ENCODE results near the gene SP5.
"Not testable (repeated sequence)": the region's sequence is repeated elsewhere in the genome, so short reads cannot be mapped to it uniquely, and the experiment has no call there.

Gene SP5

DNA sequence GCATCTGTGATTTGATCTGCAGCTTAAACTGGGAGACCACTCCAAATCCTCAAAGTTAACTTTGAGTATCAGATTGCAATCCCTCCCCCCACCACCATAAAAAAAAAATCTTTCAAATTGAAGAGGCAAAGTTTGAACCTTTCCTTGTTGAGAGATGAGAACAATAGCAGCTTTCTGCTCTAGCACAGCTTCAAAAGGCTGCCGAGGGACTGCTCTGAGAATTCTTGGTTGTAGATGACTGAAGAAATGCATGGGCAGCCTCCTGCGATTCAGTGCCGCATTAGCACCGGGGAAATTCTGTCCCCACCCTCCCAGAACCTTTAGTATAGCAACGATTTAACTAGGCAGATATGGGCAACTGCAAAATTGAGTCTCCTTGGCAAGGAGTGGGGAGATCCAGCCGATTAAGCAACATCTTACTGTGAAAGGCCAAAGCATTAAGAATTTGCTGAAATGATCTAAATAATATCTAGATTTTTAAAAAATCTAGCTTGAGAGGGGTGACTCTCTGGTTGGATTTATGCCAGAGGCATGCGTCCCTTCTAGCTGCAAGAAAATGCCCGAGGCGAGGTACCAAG, 3.9 kb upstream of the SP5 start:
- no peak for DNase-seq (ENCODE audit: low read depth in 3 of 3)

DNA sequence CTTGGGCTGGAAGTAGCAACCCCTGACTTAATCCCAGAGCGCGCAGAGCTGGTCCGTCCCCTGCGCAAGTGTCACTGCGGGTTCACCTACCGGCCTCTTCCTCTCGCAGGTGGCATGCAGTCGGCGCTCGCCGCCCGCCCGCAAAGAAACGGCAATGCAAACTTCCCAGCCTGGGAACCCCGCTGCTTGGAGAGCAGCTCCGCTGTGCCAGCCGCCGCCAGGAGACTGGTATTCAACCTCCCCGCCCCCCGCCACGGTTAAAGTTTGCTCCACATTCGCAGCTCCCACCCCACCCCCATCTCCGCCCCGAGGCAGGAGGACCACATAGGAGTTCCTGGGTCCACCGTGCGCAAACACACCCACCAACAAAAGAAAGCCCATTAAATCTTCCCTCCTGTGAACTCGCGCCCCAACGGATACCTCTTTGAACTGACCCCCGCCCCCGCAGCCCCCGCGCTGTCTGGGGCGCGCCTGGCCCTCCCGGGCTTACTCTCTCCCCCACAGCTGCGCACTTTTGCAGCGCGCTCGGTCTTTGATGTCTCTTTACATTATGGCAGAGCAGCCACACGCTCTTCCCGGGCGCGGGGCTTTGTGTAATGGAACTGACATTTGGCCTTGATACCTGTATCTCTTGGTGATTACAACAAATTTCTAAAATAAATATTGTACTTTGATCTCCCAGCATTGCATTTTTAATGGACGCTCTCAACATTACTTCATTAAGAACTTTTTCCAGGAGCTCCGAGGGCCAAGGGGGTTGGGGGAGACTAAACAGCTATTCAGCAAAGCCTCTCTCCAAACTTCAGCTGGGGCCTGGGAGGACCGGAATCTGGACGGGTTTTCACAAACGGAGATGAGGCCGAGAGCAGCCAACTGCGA, 3.1 kb upstream of the SP5 start:
- DNase-seq (ENCODE audit: low read depth in 3 of 3): no peak

DNA sequence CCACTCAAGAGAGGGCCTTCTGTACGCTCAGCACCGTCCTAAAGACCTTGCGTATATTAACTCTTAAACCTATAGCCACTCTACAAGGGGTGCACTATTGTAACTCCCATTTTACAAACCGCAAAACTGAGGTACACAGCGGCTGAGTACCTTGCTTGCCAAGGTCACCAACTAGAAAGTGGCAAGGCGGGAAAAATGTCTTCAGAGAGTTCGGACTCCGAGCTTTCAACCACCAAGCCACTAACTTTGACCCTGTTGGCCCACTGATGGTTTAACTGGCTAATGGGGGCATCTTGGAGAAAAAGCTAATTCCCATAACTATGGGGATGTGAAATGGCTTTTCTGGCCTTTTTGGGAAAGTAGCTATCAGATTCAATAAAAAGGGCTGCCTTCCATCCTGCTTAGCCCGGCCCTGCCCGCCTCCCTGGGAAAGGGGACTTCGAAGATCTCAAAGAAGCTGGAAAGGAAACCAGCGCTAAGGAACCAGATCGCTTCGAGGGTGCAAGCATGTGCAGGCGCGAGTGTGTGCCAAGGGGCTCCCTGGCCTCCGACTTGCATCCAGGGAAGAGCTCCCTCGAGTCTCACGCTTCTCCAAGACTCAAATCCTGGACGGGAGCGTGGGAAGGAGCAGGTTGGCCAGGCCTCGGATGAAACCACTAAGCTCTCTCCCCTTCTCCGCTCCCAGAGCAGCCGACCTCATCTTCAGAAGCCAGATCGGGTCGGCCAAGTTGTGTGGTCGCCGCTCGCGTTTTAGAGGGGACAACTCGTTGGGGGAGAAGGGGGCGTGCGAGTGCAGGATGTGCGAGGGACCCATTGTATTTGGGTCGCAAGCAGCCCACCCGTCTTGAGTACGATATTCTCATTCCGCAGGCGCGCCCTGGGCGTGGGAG, 2.2 kb upstream of the SP5 start:
- no peak for DNase-seq (ENCODE audit: low read depth in 3 of 3)

DNA sequence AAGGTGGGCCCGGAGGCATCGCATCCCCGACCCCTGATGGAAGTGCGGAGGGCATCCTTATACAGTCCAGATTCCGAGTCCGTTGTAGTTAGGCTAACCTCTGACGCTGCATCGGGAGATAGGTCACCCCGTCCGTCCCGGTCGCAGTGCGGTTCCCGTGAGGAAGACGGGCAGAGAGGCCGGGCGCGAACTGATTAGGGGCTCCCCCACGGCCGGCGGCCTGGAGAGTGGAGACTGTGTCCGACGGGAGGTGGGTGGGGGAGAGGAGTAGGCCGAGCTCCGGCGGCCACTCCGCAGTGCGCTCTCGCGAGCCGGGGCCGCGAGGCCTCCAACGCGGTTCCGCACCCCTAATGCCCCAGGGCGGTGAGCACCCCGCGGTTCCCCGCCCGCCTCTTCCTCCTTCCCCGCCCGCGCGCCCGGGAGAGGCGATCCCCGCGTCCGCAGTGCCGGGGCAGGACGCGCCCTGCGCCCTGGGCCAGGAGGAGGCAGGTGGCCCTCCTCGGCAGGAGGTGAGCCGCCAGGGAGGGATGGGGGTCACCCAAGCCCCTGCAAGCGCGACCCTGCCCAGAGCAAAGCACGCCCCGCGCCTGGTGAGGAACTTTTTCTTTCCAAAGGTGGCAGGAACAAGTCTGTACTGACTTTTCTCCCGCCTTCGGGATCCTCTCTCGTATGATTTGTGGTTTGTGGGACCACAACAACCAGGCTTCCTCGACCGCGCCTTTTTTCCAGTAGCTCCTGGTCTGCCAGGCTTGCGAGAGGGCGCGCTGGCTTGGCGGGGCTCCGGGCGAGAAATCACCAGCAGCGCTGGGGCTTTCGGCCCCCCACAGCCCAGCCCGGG, 1.4 kb upstream of the SP5 start:
- no peak for DNase-seq (ENCODE audit: low read depth in 3 of 3)

DNA sequence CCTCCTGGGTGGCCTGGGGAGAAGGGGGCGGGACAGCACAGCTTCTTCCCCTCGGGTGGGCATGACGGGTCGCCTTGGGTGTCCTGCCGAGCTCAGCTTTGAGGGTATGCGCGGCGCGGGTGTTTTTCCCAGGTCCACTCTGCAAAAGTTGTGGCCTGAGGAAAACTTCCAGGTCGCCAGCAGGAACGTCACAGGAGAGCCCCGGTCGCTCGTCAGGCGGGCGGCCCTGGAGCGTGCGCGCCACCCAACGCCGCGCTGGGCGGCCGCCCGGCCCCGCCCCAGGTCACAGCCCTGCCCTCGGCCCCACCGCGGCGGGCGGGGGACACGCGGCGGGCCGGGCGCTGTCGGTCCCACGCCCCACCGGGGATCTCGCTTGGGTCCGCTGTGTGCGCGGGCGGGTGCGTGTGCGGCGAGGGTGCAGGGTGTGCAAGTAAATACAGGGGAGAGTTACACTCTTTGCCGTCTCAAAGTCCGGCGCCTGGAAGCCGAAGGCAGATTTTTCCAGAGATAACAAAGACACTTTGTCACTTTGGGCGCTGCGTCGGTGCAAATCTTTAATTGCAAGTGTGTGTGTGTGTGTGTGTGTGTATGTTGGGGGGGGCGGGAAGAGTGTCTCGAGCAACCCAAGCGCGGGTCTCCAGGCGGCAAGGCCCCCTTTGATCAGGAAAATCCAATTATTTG, 616 bp upstream of the SP5 start:
- DNase-seq (ENCODE audit: low read depth in 3 of 3): no peak

DNA sequence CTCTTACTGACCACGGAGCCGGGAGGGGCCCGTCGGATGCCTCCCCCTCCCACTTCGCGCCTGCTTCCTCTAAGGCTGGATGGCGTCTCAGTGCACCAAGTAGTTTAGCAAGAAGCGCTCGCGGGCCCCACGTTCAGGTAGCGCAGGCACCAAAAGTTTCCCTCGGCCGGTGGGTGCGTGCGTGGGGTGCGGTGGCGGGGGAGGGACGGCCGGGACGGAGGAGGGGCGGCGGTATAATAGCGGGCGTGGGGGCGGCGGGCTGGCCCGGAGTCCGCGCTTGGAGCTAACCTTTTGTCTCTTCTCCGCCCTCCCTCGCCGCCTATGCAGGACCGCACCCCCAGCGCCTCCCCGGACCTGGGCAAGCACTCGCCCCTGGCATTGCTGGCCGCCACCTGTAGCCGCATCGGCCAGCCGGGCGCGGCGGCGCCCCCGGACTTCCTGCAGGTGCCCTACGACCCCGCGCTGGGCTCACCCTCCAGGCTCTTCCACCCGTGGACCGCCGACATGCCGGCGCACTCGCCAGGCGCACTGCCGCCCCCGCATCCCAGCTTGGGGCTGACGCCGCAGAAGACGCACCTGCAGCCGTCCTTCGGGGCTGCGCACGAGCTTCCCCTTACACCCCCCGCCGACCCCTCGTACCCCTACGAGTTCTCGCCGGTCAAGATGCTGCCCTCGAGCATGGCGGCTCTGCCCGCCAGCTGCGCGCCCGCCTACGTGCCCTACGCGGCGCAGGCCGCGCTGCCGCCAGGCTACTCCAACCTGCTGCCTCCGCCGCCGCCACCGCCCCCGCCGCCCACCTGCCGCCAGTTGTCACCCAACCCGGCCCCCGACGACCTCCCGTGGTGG, 1.0 kb downstream of the SP5 start:
- DNase-seq (ENCODE audit: low read depth in 3 of 3): no peak

DNA sequence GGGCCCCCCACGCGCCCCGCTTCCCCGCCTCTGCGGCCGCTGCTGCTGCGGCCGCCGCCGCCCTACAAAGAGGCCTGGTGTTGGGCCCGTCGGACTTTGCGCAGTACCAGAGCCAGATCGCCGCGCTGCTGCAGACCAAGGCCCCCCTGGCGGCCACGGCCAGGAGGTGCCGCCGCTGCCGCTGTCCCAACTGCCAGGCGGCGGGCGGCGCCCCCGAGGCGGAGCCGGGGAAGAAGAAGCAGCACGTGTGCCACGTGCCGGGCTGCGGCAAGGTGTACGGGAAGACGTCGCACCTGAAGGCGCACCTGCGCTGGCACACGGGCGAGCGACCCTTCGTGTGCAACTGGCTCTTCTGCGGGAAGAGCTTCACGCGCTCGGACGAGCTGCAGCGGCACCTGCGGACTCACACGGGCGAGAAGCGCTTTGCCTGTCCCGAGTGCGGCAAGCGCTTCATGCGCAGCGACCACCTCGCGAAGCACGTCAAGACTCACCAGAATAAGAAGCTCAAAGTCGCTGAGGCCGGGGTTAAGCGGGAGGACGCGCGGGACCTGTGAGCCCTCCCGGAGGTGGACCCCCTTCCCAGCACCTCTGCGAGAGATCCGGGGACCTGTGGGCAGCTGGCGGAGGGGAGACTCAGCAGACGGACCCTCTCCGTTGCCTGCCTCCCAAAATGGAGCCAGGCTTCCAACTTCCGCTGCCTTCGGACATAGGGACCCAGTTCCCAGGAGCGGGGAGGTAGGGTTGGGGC, 1.9 kb downstream of the SP5 start:
- DNase-seq (ENCODE audit: low read depth in 3 of 3): peak in 1 of 3 donors; percentile 42

DNA sequence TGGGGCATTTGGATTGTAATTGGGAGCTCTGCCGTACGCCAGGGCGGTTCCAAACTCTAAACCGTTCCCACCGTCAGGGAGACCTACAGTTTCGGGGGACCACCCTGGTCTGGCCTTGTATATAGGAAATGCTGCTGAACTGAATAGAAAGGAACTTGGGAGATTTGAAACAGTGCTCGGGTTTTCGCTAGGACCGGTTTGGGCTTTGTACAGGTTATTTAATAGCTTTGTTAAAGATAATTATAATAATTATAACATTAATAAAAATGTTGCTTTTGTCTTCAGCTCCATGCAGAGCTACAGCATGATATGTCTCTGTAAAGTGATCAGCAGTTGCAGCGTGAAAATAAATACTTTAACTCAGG, 2.4 kb downstream of the SP5 start:
- no peak for DNase-seq (ENCODE audit: low read depth in 3 of 3)

DNA sequence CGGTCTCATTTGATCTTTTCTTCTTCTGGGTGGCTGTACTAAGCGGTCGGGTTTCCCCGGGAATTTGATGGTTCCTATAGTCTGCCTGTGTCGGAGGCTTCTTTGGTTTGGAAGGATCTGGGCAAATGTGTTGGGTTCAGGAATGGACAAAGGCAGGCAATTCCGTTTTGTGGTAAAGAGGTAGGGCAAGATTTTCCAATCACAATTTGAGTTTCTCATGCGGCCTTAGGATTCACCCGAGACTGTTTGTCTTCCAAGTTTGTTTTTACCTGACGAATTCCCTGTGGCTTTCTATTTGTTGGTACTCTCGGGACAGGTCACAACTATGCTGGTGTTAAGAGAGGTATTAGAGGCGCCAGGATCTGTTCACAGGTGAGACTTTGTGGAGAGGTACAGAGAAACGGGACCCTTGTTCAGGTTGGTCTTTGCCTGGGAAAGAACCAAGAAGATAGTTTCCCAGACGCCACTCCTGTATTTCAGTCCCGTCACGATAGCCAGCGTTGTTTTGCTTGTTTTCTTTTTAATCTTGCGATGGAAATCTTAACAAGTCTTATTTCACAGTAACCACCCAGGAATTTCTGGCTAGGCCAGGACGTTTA, 3.0 kb downstream of the SP5 start:
- no peak for DNase-seq (ENCODE audit: low read depth in 3 of 3)

DNA sequence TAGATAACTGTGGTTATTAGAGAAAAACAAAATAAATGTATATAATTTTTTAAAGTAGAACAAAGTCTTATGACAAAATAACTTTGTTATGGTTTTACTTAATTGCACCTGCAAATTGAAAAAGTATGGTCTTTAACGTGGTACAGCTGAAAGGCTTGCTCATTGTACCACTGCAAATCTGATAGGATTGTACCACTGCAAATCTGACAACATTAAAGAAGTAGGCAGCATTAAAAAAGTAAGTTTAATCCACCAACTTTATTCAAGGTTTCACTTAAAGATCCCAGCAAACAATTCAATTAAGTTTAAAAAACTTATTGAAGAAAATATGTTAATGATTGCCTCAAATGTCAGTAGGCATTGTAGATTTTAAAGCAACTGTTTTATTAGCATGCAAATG, 4.7 kb downstream of the SP5 start:
- DNase-seq (ENCODE audit: low read depth in 3 of 3): no peak

DNA sequence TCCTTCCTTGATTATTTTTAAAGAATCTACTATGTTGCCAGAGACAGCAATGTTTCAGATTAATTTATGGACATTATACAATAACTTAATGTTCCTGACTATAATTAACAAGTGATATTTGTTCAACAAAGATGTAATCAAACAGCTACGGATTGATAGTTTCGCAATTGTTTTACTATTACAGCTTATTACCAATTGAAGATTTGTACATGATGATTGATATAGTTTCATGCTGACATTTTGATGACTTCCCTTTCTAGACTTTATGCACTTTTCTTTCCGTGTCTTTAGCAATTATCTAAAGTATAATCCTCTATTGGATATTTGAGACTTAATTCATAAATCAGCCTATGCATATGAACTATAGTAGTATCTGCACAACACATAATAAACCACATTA, 6.5 kb downstream of the SP5 start:
- DNase-seq (ENCODE audit: low read depth in 3 of 3): no peak

DNA sequence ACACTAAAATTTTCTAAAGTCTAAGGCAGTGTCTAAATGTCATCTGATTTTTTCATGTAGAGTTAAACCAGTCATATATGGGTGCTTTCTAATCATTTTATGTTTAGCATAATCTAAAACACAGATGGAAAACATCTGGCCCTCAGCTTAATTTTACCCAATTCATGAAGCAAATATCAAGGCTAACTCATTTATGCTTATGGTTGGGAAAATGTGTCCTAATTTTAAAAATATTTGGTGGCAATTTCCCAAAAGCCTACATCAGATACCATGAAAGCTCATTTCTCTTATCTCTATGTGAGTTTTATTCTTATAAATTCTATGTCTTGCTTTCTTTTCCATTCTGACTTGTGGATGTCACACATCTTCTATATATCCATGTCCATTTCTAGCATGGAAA, 7.2 kb downstream of the SP5 start:
- DNase-seq (ENCODE audit: low read depth in 3 of 3): no peak

DNA sequence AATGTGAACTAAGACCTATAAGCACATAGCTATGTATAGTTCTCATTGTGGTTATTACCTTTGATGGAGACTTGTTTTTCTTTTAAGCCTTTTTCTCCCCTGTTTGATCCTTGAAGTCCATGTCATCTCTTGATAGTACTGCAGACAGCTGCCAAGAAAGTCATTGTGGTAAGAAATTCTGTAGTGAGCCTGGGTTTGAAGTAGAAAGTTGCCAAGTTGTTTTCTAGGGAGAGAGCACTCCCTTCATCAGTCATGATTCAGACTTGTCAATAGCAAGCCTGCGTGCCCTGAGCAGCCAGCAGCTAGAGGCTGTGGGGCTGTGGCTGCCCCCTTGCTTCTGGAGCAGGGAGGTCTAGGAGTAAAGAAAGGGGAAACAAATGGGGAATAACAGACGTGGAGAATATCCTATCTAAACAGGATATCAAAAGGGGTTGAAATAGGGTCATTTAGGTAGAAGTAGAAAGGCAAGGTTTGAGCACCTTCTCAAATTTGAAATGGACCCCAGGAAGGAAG, 8.4 kb downstream of the SP5 start:
- no peak for DNase-seq (ENCODE audit: low read depth in 3 of 3)

DNA sequence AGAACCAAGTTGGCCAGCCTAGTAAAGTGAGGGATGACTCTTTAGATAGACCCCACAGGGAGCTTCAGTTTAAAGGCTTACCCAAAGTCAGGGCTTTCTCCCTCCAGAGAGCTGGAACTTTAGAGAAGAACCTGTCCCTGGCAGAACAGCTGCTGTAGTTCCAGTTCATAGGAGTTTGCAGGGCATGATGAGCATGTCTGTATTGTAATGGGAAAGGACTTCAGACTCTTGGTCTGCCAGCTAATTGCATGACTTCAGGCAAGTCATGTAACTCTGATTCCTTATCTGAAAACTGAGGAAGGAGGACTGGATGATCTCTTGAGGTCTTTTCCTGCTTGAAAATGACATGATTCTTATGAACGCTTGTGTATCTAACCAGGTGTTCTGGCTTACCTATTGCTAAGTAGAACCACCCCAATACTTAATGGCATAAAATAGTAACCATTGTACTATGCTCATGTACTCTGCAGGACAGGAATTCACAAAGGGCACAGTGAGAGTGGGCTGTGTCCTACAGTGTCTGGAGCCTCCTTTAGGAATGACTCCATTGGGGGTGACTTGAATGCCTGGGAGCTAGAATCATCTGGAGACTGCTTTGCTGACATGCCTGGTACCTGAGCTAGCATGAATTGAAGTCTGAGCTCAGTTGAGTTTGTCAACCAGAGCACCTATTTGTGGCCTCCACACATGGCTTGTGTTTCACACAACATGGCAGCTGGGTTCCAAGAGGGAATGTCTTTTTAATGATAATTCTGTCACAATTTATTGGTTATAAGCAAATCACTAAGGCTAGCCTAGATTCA, 18.9 kb downstream of the SP5 start:
- DNase-seq (ENCODE audit: low read depth in 3 of 3): no peak

DNA sequence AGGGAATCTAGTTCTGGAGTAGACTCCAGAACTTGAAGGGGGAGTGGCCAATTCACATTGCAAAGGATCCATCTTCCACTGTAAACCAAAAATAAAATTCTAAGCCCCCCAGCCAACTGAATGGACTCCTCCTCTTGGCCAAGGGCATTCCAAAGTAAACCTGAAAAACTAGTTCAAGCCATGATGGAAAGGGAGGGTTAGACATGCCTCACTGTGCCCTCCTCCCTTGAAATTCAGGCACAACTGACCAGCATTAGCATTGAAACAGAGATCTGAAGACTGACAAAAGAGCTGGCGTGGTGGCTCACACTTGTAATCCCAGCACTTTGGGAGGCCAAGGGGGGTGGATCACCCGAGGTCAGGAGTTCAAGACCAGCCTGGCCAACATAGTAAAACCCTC, 19.5 kb downstream of the SP5 start:
- DNase-seq (ENCODE audit: low read depth in 3 of 3): not testable (repeated sequence)

DNA sequence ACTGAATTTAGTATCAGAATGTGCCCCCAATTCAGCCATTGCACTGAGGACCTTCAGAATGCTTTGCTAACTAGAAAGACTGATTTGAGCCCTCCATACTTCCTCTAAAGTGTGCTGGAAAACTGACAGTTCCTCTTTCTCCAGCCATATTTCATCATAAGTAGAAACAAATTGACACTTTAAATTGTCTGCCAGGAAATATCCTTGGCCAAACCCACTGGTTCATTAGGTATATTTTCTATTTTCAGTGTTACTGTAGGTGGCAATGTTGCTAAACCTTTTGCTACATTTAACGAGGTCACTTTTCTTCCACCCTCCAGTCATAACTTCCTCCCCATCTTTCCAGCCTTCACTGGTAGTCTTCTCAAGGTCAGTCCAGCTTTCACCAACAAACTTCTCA, 21.5 kb downstream of the SP5 start:
- DNase-seq (ENCODE audit: low read depth in 3 of 3): no peak

DNA sequence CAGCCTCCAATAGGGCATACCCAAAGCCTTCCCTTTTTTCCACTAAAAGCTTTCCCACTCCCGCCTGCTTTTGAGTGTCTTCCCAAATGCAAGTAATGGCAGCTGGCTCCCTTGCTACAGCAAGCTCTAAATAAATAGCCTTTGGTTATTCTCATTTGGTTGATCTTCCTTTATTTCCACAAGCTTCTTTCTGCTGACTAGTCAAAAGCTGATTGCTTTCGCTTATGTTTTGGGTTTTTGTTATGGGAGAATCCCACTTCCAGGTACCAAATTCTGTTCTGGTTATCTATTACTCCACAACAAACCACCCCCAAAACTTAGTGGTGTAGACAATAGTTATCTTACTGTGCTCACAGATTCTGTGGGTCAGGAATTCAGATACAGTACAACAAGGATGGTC, 22.3 kb downstream of the SP5 start:
- DNase-seq (ENCODE audit: low read depth in 3 of 3): no peak

DNA sequence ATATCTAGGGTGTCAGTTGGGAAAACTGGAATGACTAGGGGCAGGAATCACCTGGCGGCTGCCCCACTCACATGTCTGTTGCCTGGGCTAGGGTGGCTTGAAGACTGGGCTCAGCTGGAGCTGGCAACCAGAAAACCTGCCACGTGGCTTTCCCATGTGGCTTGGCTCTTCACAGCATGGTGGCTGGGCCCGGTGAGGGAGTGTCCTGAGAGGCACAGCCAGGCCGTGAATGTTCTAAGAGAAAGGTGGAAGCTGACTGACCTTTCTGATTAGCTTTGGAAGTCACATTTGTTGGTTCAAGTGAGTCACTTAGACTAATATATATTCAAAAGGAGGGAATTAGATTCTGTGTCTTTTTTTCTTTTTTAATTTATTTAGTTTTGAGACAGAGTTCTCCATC, 22.7 kb downstream of the SP5 start:
- DNase-seq (ENCODE audit: low read depth in 3 of 3): no peak
